Dermis blood vessel endothelial cell (primary cell): ENCODE results near the gene KCTD19. TPM values are rescaled to one million over a fixed set of nuclear protein-coding genes. Genes with fewer than 3 reads are reported as not detected.

ENCODE experiments used
- DNase-seq: peaks from one replicate; pipeline ENCODE4 v3.0.0; 2010
- total RNA-seq: library from RNA; depleted of rRNA; stranded (reverse); fragments of >200 nt; gene quantifications from 2 replicates; pipeline ENCODE4 v1.2.3, GENCODE V29; 2014

The KCTD19 gene
- total RNA-seq, 1 donor from 2014 or later, result under 0.01 TPM

GRCh38 chr16:67241008-67241900 is 85.3 kb downstream of the KCTD19 start:
- peak; percentile 60 for DNase-seq

GRCh38 chr16:67240506-67240905 is 86.0 kb downstream of the KCTD19 start:
- DNase-seq, result no peak

Other genes with a start within 250 kb of the KCTD19 start
- 14.8 and 22.3 TPM in 2 replicates for gene PHAF1, start 216.8 kb downstream of the KCTD19 start, total RNA-seq
- 3.5 and 5.3 TPM in 2 replicates for gene B3GNT9, start 175.7 kb downstream of the KCTD19 start, total RNA-seq
- gene TRADD, start 166.8 kb downstream of the KCTD19 start, total RNA-seq, result 18.2 and 26.5 TPM in 2 replicates
- 7.8 and 9.0 TPM in 2 replicates for gene FBXL8, start 166.8 kb downstream of the KCTD19 start, total RNA-seq
- gene HSF4, start 162.0 kb downstream of the KCTD19 start, total RNA-seq, result 0.65 and 2.0 TPM in 2 replicates
- 8.6 and 8.8 TPM in 2 replicates for gene NOL3, start 156.2 kb downstream of the KCTD19 start, total RNA-seq
- 7.1 and 11.4 TPM in 2 replicates for gene MATCAP1, start 142.8 kb downstream of the KCTD19 start, total RNA-seq
- gene EXOC3L1, start 136.6 kb downstream of the KCTD19 start, total RNA-seq, result 45.8 and 50.7 TPM in 2 replicates
- gene E2F4, start 134.6 kb downstream of the KCTD19 start, total RNA-seq, result 93.1 and 104 TPM in 2 replicates
- 0.74 and 1.9 TPM in 2 replicates for gene ELMO3, start 127.6 kb downstream of the KCTD19 start, total RNA-seq
- gene TMEM208, start 99.6 kb downstream of the KCTD19 start, total RNA-seq, result 21.1 and 31.7 TPM in 2 replicates
- gene FHOD1, start 79.3 kb downstream of the KCTD19 start, total RNA-seq, result 25.5 and 37.4 TPM in 2 replicates
- 0.56 and 1.2 TPM in 2 replicates for gene SLC9A5, start 77.8 kb downstream of the KCTD19 start, total RNA-seq
- 10.0 and 16.5 TPM in 2 replicates for gene PLEKHG4, start 47.2 kb downstream of the KCTD19 start, total RNA-seq
- not detected in 2 replicates for gene LRRC36, start 74 bp upstream of the KCTD19 start, total RNA-seq
- gene TPPP3, start 66.8 kb upstream of the KCTD19 start, total RNA-seq, result 0.19 TPM in 1 of 2 replicates, not detected in the other
- 3.7 and 6.3 TPM in 2 replicates for gene ZDHHC1, start 89.7 kb upstream of the KCTD19 start, total RNA-seq
- 0.23 TPM in 1 of 2 replicates, not detected in the other for gene HSD11B2, start 104.4 kb upstream of the KCTD19 start, total RNA-seq
- gene ATP6V0D1, start 154.4 kb upstream of the KCTD19 start, total RNA-seq, result 134 and 155 TPM in 2 replicates
- gene AGRP, start 156.8 kb upstream of the KCTD19 start, total RNA-seq, result not detected in 2 replicates
- 74.9 and 149 TPM in 2 replicates for gene RIPOR1, start 202.1 kb upstream of the KCTD19 start, total RNA-seq
- 30.3 and 36.3 TPM in 2 replicates for gene CTCF, start 235.8 kb upstream of the KCTD19 start, total RNA-seq